Stimulated activated naive B cell treated with anti-CD40 and anti-IgM and Interleukin-4, amounts not matched to agents 10 μg/mL and 1 μg/mL and 100 μg/mL, for 72 hours (primary cell): ENCODE measurements around the gene KLHDC1.

Source experiments
- ATAC-seq, 2 donors: fragments of 150-1000 bp; cut with Tn5 transposase; replicated peaks; 2 replicates each; pipeline ENCODE4 v1.10.0; 2021; ENCODE audit warnings: moderate library complexity in 1 of 2
- DNase-seq: peaks from one replicate; pipeline ENCODE4 v3.0.0; 2021
- H3K27ac Mint-ChIP-seq: one replicate; pipeline ENCODE4 v1.8.0; 2022; ENCODE audit warnings: mild to moderate bottlenecking, mixed read lengths
- H3K27me3 Mint-ChIP-seq, 2 donors: one replicate each; pipeline ENCODE4 v1.8.0; 2022; ENCODE audit warnings: mixed read lengths in 2 of 2
- H3K36me3 Mint-ChIP-seq, 2 donors: one replicate each; pipeline ENCODE4 v1.8.0; 2022; ENCODE audit warnings: mixed read lengths in 2 of 2, mild to moderate bottlenecking in 1 of 2
- H3K4me1 Mint-ChIP-seq, 2 donors: one replicate each; pipeline ENCODE4 v1.8.0; 2022; ENCODE audit warnings: mixed read lengths in 2 of 2, mild to moderate bottlenecking in 1 of 2
- H3K4me3 Mint-ChIP-seq, 2 donors: one replicate each; pipeline ENCODE4 v1.8.0; 2022; ENCODE audit warnings: mild to moderate bottlenecking in 2 of 2, mixed read lengths in 2 of 2, moderate library complexity in 1 of 2
- H3K9me3 Mint-ChIP-seq, 2 donors: one replicate each; pipeline ENCODE4 v1.8.0; 2022; ENCODE audit warnings: mixed read lengths in 2 of 2, mild to moderate bottlenecking in 1 of 2

KLHDC1 gene

DNA sequence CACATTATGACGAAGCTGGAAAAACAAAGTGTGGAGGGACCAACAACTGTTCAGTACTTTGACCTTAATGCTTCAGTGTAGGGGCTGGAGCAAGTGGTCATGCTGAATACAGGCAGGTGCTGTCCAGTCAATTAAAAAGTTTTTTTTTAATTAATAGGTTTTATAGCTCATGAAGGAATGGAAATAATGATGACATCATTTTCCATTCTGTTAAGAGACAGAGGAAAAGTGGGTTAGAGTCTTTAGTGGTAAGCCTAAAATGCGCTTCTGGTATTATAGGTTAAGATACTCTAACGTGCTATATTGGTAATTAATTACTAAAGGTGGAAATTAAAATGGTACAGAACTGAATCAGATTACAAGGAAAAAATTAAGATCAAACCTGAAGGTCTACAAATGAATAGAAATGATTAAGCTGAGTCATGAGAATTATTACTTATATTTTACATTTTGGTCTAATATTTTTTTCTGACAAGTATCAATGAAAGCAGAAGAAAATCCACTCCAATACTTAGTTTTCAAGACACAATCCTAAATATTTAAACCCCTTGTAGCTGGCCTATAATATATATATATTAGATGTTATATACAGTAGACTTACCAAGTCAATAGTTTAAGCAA is 90.6 kb downstream of the KLHDC1 start:
- ATAC-seq (no peak), DNase-seq (no peak)
- Mint-ChIP-seq H3K27me3 (no peaks in the 10 kb centered on the region), H3K4me1 (peaks cover 2 to 6% of the 10 kb centered on the region in 2 donors), H3K36me3 (peaks cover 23 to 30% of the 10 kb centered on the region in 2 donors), H3K9me3 (no peaks in the 10 kb centered on the region), H3K4me3 (no peak overlapping the region), H3K27ac (no peak overlapping the region)

DNA sequence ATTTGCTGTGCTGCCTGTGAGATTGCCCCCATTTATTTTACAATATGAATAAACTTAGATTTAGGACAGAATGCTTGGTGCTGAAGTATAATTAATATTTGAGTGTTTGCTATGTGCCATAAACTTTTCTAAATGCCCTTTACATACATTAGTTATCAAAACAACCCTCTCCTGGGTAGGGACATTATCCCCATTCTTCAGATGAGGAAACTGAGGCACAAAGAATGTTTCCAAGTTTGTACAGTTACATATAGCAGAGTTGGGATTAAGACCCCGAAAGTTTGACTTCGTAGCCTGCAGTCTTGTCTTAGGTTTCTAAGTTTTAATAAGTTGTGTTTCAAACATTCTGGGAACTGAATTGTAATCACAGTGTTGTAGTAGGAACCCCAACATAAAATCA is 93.4 kb downstream of the KLHDC1 start:
- peaks cover 36 to 39% of the 10 kb centered on the region in 2 donors for H3K36me3 Mint-ChIP-seq
- H3K4me3 Mint-ChIP-seq, result no peak overlapping the region
- no peaks in the 10 kb centered on the region for H3K27me3 Mint-ChIP-seq
- ATAC-seq (no peak), DNase-seq (no peak)
- H3K4me1 Mint-ChIP-seq, result peaks cover 2 to 6% of the 10 kb centered on the region in 2 donors
- H3K9me3 Mint-ChIP-seq, result no peaks in the 10 kb centered on the region
- H3K27ac Mint-ChIP-seq, result no peak overlapping the region

DNA sequence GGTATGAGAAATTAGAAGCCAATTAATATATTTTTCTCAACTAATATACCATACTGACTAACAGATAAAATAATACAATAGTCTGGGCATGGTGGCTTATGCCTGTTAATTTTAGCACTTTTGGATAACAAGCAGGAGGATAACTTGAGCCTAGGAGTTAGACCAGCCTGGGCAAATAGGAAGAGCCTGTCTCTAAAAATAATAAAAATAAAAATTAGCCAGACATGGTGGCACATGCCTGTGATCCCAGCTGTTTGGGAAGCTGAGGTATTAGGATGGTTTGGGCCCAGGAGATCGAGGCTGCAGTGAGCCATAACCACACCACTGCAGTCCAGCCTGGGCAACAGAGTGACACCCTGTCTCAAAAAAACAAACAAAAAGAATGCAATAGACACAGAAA is 99.7 kb downstream of the KLHDC1 start:
- H3K27ac Mint-ChIP-seq, result no peak overlapping the region
- no peaks in the 10 kb centered on the region for H3K27me3 Mint-ChIP-seq
- no peaks in the 10 kb centered on the region for H3K9me3 Mint-ChIP-seq
- no peaks in the 10 kb centered on the region for H3K4me1 Mint-ChIP-seq
- DNase-seq (no peak), ATAC-seq (no peak)
- no peak overlapping the region for H3K4me3 Mint-ChIP-seq
- peaks cover 42 to 53% of the 10 kb centered on the region in 2 donors for H3K36me3 Mint-ChIP-seq

DNA sequence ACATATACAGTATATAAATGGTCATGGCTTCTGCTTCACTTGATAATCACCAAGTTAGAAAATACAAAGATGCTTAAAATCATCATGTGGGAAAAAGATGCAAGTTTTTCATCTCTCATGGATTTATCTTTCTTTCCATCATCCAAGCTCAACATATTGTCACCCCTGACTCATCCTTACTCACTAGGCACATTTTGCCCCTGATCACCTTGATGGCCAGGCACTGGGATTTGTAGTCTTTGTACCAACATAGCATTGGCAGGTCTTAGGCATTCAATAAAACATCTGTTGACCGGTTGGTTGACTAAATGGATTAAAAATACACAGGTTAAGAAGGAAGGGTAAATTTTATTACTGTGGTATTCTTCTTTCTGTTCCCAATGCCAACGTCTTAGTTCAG is 103.1 kb downstream of the KLHDC1 start:
- no peak for ATAC-seq
- DNase-seq, result no peak
- Mint-ChIP-seq H3K4me1 (no peaks in the 10 kb centered on the region), H3K36me3 (peaks cover 28 to 47% of the 10 kb centered on the region in 2 donors), H3K4me3 (no peak overlapping the region), H3K27me3 (no peaks in the 10 kb centered on the region), H3K27ac (no peak overlapping the region), H3K9me3 (no peaks in the 10 kb centered on the region)
